Measurements from ENCODE around the gene LILRB5. TPM values are rescaled to one million over a fixed set of nuclear protein-coding genes. Genes with fewer than 3 reads are reported as not detected.
"Not testable (repeated sequence)": the region's sequence is repeated elsewhere in the genome, so short reads cannot be mapped to it uniquely, and the experiment has no call there.

LILRB5 gene
- total RNA-seq, 1 experiment from 2014 or later: 0.05 TPM

GRCh38 chr19:54243809-54244208 lies 13.3 kb downstream of the LILRB5 start:
- H3K36me3 ChIP-seq (ENCODE audit: control insufficient read depth, insufficient read depth, low read length); H3K4me1 ChIP-seq (ENCODE audit: control insufficient read depth, insufficient read depth, low read length); H3K4me3 ChIP-seq (ENCODE audit: low read depth in 2 of 2, low read length in 2 of 2); H3K27ac ChIP-seq (ENCODE audit: low read length); POLR2A ChIA-PET; H3K9me3 ChIP-seq (ENCODE audit: control insufficient read depth, insufficient read depth, low read depth, low read length); BruUV-seq (replicated peaks); ATAC-seq; CTCF ChIA-PET; in situ Hi-C loops (cut with HindIII; ENCODE audit: low pct_unique_long_range_greater_than_20kb, low sequenced_read_pairs); H3K27me3 ChIP-seq (ENCODE audit: control insufficient read depth, insufficient read depth, low read length); DNase-seq (ENCODE audit: low read depth, low spot score): not testable (repeated sequence)
- intact Hi-C loops (cut with micrococcal nuclease; ENCODE audit: unreplicated experiment): loop anchor here (2.0 kb wide), 1 partner anchor 21 kb away; the partner anchor contains the start of gene LILRB3

GRCh38 chr19:54242646-54243045 lies 14.4 kb downstream of the LILRB5 start, which contains the start of gene LILRA6:
Gene LILRA6 (minus strand): TSS chr19:54242790.
- H3K27me3 ChIP-seq (ENCODE audit: control insufficient read depth, insufficient read depth, low read length); in situ Hi-C loops (cut with HindIII; ENCODE audit: low pct_unique_long_range_greater_than_20kb, low sequenced_read_pairs); H3K27ac ChIP-seq (ENCODE audit: low read length); H3K9me3 ChIP-seq (ENCODE audit: control insufficient read depth, insufficient read depth, low read depth, low read length); BruUV-seq (replicated peaks); CTCF ChIA-PET; POLR2A ChIA-PET; H3K4me1 ChIP-seq (ENCODE audit: control insufficient read depth, insufficient read depth, low read length); H3K36me3 ChIP-seq (ENCODE audit: control insufficient read depth, insufficient read depth, low read length); H3K4me3 ChIP-seq (ENCODE audit: low read depth in 2 of 2, low read length in 2 of 2); intact Hi-C loops (cut with micrococcal nuclease; ENCODE audit: unreplicated experiment); DNase-seq (ENCODE audit: low read depth, low spot score); ATAC-seq: not testable (repeated sequence)

GRCh38 chr19:54242234-54242633 lies 14.8 kb downstream of the LILRB5 start:
- not testable (repeated sequence) for H3K27ac ChIP-seq (ENCODE audit: low read length); DNase-seq (ENCODE audit: low read depth, low spot score)

GRCh38 chr19:54240372-54241336 lies 16.4 kb downstream of the LILRB5 start:
- H3K4me3 ChIP-seq (ENCODE audit: low read depth in 2 of 2, low read length in 2 of 2); intact Hi-C loops (cut with micrococcal nuclease; ENCODE audit: unreplicated experiment); H3K4me1 ChIP-seq (ENCODE audit: control insufficient read depth, insufficient read depth, low read length); H3K9me3 ChIP-seq (ENCODE audit: control insufficient read depth, insufficient read depth, low read depth, low read length); DNase-seq (ENCODE audit: low read depth, low spot score); in situ Hi-C loops (cut with HindIII; ENCODE audit: low pct_unique_long_range_greater_than_20kb, low sequenced_read_pairs); H3K27ac ChIP-seq (ENCODE audit: low read length); H3K36me3 ChIP-seq (ENCODE audit: control insufficient read depth, insufficient read depth, low read length); BruUV-seq (replicated peaks); H3K27me3 ChIP-seq (ENCODE audit: control insufficient read depth, insufficient read depth, low read length); CTCF ChIA-PET; POLR2A ChIA-PET: not testable (repeated sequence)
- ATAC-seq: peak; percentile 57

More at GRCh38 chr19:54242234-54242633, 14.8 kb downstream of the LILRB5 start:
- H3K4me1 ChIP-seq (ENCODE audit: control insufficient read depth, insufficient read depth, low read length); in situ Hi-C loops (cut with HindIII; ENCODE audit: low pct_unique_long_range_greater_than_20kb, low sequenced_read_pairs); H3K27me3 ChIP-seq (ENCODE audit: control insufficient read depth, insufficient read depth, low read length); H3K36me3 ChIP-seq (ENCODE audit: control insufficient read depth, insufficient read depth, low read length); H3K9me3 ChIP-seq (ENCODE audit: control insufficient read depth, insufficient read depth, low read depth, low read length); ATAC-seq; CTCF ChIA-PET; POLR2A ChIA-PET; intact Hi-C loops (cut with micrococcal nuclease; ENCODE audit: unreplicated experiment); BruUV-seq (replicated peaks); H3K4me3 ChIP-seq (ENCODE audit: low read depth in 2 of 2, low read length in 2 of 2): not testable (repeated sequence)

GRCh38 chr19:54239491-54240371 lies 17.3 kb downstream of the LILRB5 start:
- H3K27ac ChIP-seq (ENCODE audit: low read length); BruUV-seq (replicated peaks); H3K4me1 ChIP-seq (ENCODE audit: control insufficient read depth, insufficient read depth, low read length); H3K27me3 ChIP-seq (ENCODE audit: control insufficient read depth, insufficient read depth, low read length); H3K36me3 ChIP-seq (ENCODE audit: control insufficient read depth, insufficient read depth, low read length); POLR2A ChIA-PET; in situ Hi-C loops (cut with HindIII; ENCODE audit: low pct_unique_long_range_greater_than_20kb, low sequenced_read_pairs); H3K4me3 ChIP-seq (ENCODE audit: low read depth in 2 of 2, low read length in 2 of 2); H3K9me3 ChIP-seq (ENCODE audit: control insufficient read depth, insufficient read depth, low read depth, low read length); intact Hi-C loops (cut with micrococcal nuclease; ENCODE audit: unreplicated experiment); DNase-seq (ENCODE audit: low read depth, low spot score): not testable (repeated sequence)
- peak; percentile 74 for ATAC-seq
- CTCF ChIA-PET: interaction anchor here (0.5 kb wide), 1 partner anchor 201 kb away, joined by 5 read pairs; no protein-coding TSS in a partner anchor
